B cell (primary cell): ENCODE data around the gene UNC5C.

ENCODE experiments used
- EZH2 ChIP-seq: IDR thresholded peaks from 2 replicates; pipeline ENCODE4 v1.6.1; 2012; ENCODE audit warnings: borderline replicate concordance, low read depth, mild to moderate bottlenecking, moderate library complexity, low read length; ENCODE audit not compliant: insufficient read depth, poor library complexity, severe bottlenecking
- TF ChIP-seq, protein P1 (sequence below): fragments of 200-600 bp; IDR thresholded peaks from one replicate; pipeline ENCODE4 v1.8.0; 2022; ENCODE audit warnings: antibody characterized with exemption, mild to moderate bottlenecking

DNA sequence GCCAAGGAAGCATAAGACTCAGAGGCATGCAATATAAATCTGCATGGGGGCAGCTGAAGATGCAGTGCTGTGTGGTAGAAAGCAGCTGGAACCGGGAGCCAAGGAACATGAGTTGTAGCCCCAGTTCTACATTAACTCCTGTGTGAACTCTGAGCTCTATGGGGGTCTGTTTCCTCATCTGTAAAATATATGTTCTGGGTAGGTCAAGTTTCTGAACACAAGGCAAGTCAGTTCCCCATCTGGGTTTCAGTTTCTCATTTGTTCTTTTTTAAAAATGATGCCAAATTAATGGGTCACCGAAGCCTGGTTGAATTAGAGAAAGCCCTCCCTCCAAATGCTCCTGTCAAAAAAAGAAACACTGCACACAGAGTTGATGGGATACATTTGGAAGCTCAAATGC, 24.0 kb downstream of the UNC5C start:
- TF ChIP-seq EZH2, result no peak
- TF ChIP-seq, protein P1, sequence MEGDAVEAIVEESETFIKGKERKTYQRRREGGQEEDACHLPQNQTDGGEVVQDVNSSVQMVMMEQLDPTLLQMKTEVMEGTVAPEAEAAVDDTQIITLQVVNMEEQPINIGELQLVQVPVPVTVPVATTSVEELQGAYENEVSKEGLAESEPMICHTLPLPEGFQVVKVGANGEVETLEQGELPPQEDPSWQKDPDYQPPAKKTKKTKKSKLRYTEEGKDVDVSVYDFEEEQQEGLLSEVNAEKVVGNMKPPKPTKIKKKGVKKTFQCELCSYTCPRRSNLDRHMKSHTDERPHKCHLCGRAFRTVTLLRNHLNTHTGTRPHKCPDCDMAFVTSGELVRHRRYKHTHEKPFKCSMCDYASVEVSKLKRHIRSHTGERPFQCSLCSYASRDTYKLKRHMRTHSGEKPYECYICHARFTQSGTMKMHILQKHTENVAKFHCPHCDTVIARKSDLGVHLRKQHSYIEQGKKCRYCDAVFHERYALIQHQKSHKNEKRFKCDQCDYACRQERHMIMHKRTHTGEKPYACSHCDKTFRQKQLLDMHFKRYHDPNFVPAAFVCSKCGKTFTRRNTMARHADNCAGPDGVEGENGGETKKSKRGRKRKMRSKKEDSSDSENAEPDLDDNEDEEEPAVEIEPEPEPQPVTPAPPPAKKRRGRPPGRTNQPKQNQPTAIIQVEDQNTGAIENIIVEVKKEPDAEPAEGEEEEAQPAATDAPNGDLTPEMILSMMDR, result no peak
